Peyer's patch (tissue), 4 donors: ENCODE measurements around the gene CTU1.

Experiments
- CTCF ChIP-seq, 6 experiments: fragments of 450-650 bp in 4 of 6; fragments of 200-600 bp in 2 of 6; sonication (generic) in 1 of 6; IDR thresholded peaks; one replicate each; pipeline ENCODE4 v1.5.1; 2017 to 2019; ENCODE audit warnings: antibody characterized with exemption in 6 of 6, mild to moderate bottlenecking in 3 of 6, moderate library complexity in 1 of 6
- POLR2A ChIP-seq, 2 donors: fragments of 450-650 bp; IDR thresholded peaks; one replicate each; pipeline ENCODE4 v1.5.1; 2017; ENCODE audit warnings: antibody characterized with exemption in 2 of 2, mild to moderate bottlenecking in 2 of 2, moderate library complexity in 2 of 2

GRCh38 chr19:51125421-51126075 lies 17.3 kb upstream of the CTU1 start:
- TF ChIP-seq CTCF (IDR thresholded peaks at IDR 0.05) (no peak), POLR2A (IDR thresholded peaks at IDR 0.05) (no peak)
